ENCODE results near the gene SCRN1. TPM values are rescaled to one million over a fixed set of nuclear protein-coding genes. Genes with fewer than 3 reads are reported as not detected.
"Not testable (repeated sequence)": the region's sequence is repeated elsewhere in the genome, so short reads cannot be mapped to it uniquely, and the experiment has no call there.

SCRN1 gene
- total RNA-seq, 4 donors from 2014 or later = 26.6 to 38.5 (median 32.9) TPM

DNA sequence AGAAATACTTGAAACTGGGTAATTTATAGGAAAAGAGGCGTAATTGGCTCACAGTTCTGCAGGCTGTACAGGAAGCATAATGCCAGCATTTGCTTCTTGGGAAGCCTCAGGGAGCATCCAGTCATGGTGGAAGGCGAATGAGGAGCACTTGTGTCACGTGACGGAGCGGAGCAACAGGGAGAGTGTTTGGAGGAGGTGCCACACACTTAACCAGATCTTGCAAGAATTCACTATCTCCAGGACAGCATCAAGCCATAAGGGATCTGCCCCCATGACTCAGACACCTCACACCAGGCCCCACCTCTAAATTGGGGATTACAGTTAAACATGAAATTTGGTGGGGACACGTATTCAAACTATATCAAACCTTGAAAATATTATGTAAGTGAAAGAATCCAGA, 94.0 kb downstream of the SCRN1 start:
- no peak for DNase-seq
- intact Hi-C loops (cut with DNase I) = no loop called here
- 80 to 91% methylated on average over 6 of the region's 6 CpGs for WGBS, 2 donors

DNA sequence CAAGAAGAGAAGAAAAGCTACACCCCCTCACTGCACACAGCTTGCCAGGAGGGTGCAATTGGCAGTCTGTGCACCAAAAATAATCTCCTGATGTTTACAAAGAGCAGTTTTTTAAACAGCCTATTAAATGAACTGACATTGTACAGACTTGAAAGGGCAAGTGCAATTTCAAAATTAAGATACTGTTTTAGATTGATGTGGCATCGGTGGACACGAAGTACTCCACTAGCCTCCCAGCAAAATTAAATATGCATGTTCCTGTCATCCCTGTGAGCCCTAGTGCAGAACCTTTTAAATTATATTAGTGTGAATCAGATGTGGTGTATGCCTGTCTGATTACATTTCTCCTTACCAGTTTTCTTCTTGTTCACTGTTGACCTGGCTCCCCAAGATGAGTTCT, 95.3 kb downstream of the SCRN1 start:
- no peak for DNase-seq
- Histone ChIP-seq H3K36me3 (no peaks in the 10 kb centered on the region), H3K27ac (no peak overlapping the region), H3K27me3 (no peaks in the 10 kb centered on the region), H3K4me1 (no peaks in the 10 kb centered on the region), H3K9me3 (no peaks in the 10 kb centered on the region), H3K4me3 (replicated peaks in 1 of 3) (no peak overlapping the region)
- 77 to 87% methylated on average over 2 of the region's 2 CpGs for WGBS, 2 donors
- TF ChIP-seq POLR2A (IDR thresholded peaks at IDR 0.05) = no peak
- TF ChIP-seq, protein P1, sequence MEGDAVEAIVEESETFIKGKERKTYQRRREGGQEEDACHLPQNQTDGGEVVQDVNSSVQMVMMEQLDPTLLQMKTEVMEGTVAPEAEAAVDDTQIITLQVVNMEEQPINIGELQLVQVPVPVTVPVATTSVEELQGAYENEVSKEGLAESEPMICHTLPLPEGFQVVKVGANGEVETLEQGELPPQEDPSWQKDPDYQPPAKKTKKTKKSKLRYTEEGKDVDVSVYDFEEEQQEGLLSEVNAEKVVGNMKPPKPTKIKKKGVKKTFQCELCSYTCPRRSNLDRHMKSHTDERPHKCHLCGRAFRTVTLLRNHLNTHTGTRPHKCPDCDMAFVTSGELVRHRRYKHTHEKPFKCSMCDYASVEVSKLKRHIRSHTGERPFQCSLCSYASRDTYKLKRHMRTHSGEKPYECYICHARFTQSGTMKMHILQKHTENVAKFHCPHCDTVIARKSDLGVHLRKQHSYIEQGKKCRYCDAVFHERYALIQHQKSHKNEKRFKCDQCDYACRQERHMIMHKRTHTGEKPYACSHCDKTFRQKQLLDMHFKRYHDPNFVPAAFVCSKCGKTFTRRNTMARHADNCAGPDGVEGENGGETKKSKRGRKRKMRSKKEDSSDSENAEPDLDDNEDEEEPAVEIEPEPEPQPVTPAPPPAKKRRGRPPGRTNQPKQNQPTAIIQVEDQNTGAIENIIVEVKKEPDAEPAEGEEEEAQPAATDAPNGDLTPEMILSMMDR (IDR thresholded peaks at IDR 0.05) = no peak
- intact Hi-C loops (cut with DNase I) = no loop called here

More for the DNA sequence above, 94.0 kb downstream of the SCRN1 start:
- Histone ChIP-seq H3K27ac (no peak overlapping the region), H3K4me3 (replicated peaks in 1 of 3) (no peak overlapping the region), H3K9me3 (no peaks in the 10 kb centered on the region), H3K36me3 (no peaks in the 10 kb centered on the region), H3K4me1 (no peaks in the 10 kb centered on the region), H3K27me3 (no peaks in the 10 kb centered on the region)
- TF ChIP-seq POLR2A (IDR thresholded peaks at IDR 0.05) = no peak
- TF ChIP-seq, protein P1 (IDR thresholded peaks at IDR 0.05) = no peak

DNA sequence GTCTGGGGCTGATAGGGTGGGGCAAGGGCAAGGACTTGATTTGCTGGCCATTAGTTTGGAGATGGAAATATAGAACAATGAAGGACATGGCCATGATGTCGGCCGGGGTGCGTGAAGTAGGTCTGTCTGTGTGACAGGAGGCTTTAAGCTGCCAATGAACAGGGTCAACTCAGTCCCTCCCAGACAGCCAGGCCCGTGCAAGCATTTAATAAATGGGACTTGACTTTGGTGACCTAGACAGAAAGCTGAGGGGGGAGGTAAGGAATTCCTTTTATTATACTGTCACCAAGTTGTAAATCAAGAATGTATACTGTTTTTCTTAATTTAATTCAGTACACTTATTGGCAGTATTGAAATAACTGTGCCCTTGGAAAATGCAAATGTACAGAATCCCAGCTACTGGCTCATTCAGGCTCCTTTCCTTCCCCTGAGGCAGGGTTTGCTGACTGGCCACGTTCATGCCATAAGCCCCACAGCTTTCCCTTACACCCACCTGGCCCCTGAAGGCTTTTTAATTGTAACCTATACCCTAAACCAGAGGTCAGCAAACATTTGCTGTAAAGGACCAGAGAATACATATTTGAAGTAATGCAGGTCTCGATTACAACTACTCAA, 96.1 kb downstream of the SCRN1 start:
- H3K27ac ChIP-seq = no peak overlapping the region
- WGBS, 2 donors = 87 to 88% methylated on average over 6 of the region's 6 CpGs
- H3K4me1 ChIP-seq = no peaks in the 10 kb centered on the region
- intact Hi-C loops (cut with DNase I) = no loop called here
- no peaks in the 10 kb centered on the region for H3K9me3 ChIP-seq
- H3K36me3 ChIP-seq = no peaks in the 10 kb centered on the region
- no peak for DNase-seq
- H3K4me3 ChIP-seq (replicated peaks in 1 of 3) = no peak overlapping the region
- TF ChIP-seq, protein P1 (IDR thresholded peaks at IDR 0.05) = no peak
- no peak for TF ChIP-seq POLR2A (IDR thresholded peaks at IDR 0.05)
- H3K27me3 ChIP-seq = no peaks in the 10 kb centered on the region

DNA sequence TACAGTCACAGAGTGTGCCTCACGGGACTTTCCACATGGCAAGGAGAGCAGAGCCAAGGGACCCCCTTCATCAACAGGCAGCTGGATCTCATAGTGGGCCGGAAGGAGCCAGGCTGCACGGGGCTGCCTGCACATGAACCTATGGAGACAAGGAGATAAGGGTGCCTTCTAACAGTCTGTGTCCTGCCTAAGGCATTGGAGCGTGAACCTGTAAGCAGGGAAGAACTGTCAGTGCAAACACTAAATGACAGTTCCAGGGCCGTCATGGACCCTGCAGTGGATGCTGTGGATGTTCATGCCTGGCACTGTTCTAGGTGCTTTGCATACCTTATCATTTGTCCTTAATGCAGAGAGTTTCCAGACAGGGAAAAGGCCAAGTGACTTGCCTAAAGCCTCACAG, 97.4 kb downstream of the SCRN1 start:
- intact Hi-C loops (cut with DNase I) = no loop called here
- no peak for DNase-seq
- Histone ChIP-seq H3K4me3 (replicated peaks in 1 of 3) (no peak overlapping the region), H3K4me1 (no peaks in the 10 kb centered on the region), H3K9me3 (no peaks in the 10 kb centered on the region), H3K27me3 (no peaks in the 10 kb centered on the region), H3K27ac (no peak overlapping the region), H3K36me3 (no peaks in the 10 kb centered on the region)
- TF ChIP-seq, protein P1 (IDR thresholded peaks at IDR 0.05) = no peak
- TF ChIP-seq POLR2A (IDR thresholded peaks at IDR 0.05) = no peak
- 91 to 95% methylated on average over 5 of the region's 5 CpGs for WGBS, 2 donors

DNA sequence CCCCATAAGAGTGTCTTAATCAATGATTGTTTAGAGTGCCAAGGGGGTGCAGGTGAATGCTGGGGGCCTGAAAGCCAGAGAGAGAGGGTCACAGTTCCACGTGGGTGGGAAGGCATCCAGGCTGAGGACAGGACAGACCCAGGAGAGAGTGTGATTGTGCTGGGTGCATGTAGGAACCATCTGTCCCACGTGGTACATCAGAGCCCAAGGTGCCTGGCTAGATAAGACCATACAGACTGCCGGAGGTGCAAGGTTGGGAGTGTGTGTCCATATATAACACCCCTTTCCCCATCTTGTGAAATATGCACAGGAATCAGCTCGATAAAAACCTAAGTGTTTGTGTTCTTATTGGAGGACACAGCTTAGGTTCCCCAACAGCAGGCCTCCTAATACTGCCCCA, 97.8 kb downstream of the SCRN1 start:
- Histone ChIP-seq H3K4me1 (no peaks in the 10 kb centered on the region), H3K27me3 (no peaks in the 10 kb centered on the region), H3K27ac (no peak overlapping the region), H3K9me3 (no peaks in the 10 kb centered on the region), H3K36me3 (no peaks in the 10 kb centered on the region), H3K4me3 (replicated peaks in 1 of 3) (no peak overlapping the region)
- intact Hi-C loops (cut with DNase I) = no loop called here
- DNase-seq = no peak
- WGBS, 2 donors = 82 to 83% methylated on average over 4 of the region's 4 CpGs
- TF ChIP-seq, protein P1 (IDR thresholded peaks at IDR 0.05) = no peak
- no peak for TF ChIP-seq POLR2A (IDR thresholded peaks at IDR 0.05)

DNA sequence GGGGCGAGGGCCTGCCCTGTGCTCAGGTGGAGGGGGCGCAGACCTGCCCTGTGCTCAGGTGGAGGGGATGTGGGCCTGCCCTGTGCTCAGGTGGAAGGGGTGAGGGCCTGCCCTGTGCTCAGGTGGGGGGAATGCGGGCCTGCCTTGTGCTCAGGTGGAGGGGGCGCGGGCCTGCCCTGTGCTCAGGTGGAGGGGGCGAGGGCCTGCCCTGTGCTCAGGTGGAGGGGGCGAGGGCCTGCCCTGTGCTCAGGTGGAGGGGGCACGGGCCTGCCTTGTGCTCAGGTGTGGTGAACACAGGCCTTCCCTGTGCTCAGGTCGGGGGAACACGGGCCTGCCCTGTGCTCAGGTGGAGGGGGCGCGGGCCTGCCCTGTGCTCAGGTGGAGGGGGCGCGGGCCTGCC, 98.8 kb downstream of the SCRN1 start:
- H3K27ac ChIP-seq; H3K4me1 ChIP-seq; H3K4me3 ChIP-seq (replicated peaks in 1 of 3); DNase-seq; intact Hi-C loops (cut with DNase I); H3K36me3 ChIP-seq; H3K27me3 ChIP-seq; H3K9me3 ChIP-seq: not testable (repeated sequence)
- WGBS, 2 donors = 90% methylated on average over 2 of the region's 14 CpGs; no CpG with 5 or more reads in 1 of the 2 donors

Measured in thyroid gland (tissue), 4 donors.